ENCODE data around the gene KCNA3.
A peak's percentile ranks its signal among the peaks of the same experiment; 100 is the strongest.

KCNA3 gene

DNA sequence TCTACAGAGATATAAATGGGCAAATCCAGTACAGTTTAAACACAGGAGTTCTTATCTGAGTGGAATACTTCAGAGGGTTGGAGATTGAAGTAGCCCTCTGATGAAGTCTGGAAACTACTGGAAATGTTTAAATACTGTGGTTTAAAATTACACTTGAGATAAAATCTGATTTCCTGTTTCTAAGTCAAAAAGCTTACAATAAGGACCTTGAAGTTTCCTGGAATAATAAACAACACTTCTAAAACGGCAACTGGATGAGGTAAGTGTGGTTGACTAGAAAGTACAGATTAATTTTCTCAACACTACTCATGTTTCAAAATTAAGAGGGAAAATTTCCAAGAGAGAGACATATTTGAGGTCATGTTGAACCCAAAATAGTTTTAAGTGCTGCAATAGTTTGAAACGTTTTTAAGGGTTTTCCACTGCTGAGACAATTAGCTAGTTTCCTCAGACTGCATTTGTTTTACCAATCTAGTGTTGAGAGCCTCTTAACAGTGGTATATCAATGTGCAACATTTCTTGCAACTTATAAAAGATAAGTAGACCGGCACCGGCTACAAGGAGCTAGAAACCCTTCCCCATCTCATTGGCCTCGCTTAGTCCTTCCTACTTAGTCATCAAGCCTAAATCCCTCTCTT is 27.4 kb downstream of the KCNA3 start (continued):
- TF ChIP-seq ZNF426 (tag by site-specific recombination; IDR thresholded peaks at IDR 0.05) = no peak
- TF ChIP-seq ZNF548 (tag by site-specific recombination; IDR thresholded peaks at IDR 0.05) = no peak
- TF ChIP-seq, protein P1, sequence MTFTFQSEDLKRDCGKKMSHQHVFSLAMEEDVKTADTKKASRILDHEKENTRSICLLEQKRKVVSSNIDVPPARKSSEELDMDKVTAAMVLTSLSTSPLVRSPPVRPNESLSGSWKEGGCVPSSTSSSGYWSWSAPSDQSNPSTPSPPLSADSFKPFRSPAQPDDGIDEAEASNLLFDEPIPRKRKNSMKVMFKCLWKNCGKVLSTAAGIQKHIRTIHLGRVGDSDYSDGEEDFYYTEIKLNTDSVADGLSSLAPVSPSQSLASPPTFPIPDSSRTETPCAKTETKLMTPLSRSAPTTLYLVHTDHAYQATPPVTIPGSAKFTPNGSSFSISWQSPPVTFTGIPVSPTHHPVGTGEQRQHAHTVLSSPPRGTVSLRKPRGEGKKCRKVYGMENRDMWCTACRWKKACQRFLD (tag by site-specific recombination; IDR thresholded peaks at IDR 0.05) = no peak
- TF ChIP-seq ZFP41 (tag by site-specific recombination; IDR thresholded peaks at IDR 0.05; ENCODE audit: borderline replicate concordance) = no peak
- peak; percentile 95 for TF ChIP-seq ZNF629 (tag by site-specific recombination; IDR thresholded peaks at IDR 0.05)
- TF ChIP-seq ZNF785 (tag by site-specific recombination; IDR thresholded peaks at IDR 0.05) = no peak
- no peak for TF ChIP-seq ZNF311 (tag by site-specific recombination; IDR thresholded peaks at IDR 0.05; ENCODE audit: borderline replicate concordance)
- TF ChIP-seq ZNF169 (tag by site-specific recombination; IDR thresholded peaks at IDR 0.05) = no peak
- TF ChIP-seq, protein P2, sequence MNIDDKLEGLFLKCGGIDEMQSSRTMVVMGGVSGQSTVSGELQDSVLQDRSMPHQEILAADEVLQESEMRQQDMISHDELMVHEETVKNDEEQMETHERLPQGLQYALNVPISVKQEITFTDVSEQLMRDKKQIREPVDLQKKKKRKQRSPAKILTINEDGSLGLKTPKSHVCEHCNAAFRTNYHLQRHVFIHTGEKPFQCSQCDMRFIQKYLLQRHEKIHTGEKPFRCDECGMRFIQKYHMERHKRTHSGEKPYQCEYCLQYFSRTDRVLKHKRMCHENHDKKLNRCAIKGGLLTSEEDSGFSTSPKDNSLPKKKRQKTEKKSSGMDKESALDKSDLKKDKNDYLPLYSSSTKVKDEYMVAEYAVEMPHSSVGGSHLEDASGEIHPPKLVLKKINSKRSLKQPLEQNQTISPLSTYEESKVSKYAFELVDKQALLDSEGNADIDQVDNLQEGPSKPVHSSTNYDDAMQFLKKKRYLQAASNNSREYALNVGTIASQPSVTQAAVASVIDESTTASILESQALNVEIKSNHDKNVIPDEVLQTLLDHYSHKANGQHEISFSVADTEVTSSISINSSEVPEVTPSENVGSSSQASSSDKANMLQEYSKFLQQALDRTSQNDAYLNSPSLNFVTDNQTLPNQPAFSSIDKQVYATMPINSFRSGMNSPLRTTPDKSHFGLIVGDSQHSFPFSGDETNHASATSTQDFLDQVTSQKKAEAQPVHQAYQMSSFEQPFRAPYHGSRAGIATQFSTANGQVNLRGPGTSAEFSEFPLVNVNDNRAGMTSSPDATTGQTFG (tag by site-specific recombination; IDR thresholded peaks at IDR 0.05; ENCODE audit: borderline replicate concordance) = no peak
- no peak for TF ChIP-seq MYNN (tag by site-specific recombination; IDR thresholded peaks at IDR 0.05; ENCODE audit: borderline replicate concordance)
- TF ChIP-seq ZNF549 (tag by site-specific recombination; IDR thresholded peaks at IDR 0.05) = no peak
- no peak for TF ChIP-seq ZNF302 (tag by site-specific recombination; IDR thresholded peaks at IDR 0.05; ENCODE audit: low read depth)

DNA sequence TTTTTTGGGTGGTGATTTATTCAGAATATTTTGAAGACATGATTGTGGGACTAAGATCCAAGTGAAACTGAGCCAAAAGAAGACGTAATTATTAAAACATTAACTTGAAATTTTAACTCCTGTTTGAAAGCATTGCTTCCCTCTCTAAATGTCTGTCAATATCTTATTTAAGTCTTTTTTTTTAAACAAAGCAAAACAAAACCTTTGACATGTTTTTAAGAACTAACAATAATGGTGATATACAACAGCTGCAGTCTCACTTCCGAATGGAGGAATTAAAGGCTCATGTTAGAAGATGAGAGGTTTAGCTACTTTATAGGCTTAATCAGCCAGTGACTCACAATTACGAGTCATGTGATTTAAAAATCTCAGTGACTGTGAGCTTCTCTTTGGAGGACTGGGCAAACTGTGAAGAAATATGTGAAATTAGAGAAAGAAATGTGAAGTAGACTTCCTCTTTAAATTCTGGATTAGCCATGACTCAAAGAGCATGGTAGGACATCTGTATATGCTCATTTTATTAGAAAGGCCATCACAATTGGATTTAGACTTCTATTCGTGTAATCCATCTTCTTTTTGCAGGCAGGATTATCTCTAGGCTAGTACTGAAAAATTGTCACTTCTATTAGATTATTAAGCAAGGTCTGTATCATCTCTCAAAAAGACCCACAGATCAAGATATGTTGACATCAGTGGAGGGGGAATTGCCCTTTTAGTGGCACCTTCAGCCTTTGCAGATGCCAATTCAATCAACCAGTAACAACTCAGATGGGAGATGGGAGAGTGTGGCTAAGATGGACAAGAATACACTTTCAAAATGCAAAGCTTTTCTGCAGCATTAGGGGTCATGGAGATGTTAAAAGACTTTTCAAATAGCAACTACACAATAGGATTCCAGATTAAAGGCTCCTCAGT is 28.7 kb downstream of the KCNA3 start:
- POLR2A ChIA-PET = no interaction called here
- H3K27ac ChIP-seq (ENCODE audit: extremely low read depth, low read depth, low read length) = no peak overlapping the region
- peaks cover 10% of the 10 kb centered on the region for H3K4me1 ChIP-seq (ENCODE audit: control insufficient read depth, insufficient read depth, low read length)
- H3K9me3 ChIP-seq (ENCODE audit: control insufficient read depth, insufficient read depth, low read depth, low read length) = no peaks in the 10 kb centered on the region
- CTCF ChIA-PET = interaction anchor here (0.6 to 3.8 kb wide), 6 partner anchors 16 to 150 kb away, joined by 3 to 15 read pairs (median 5); no protein-coding TSS in a partner anchor
- H3K36me3 ChIP-seq (ENCODE audit: control insufficient read depth in 2 of 2, insufficient read depth in 1 of 2, low read length in 2 of 2) = no peaks in the 10 kb centered on the region
- no peak overlapping the region for H3K4me3 ChIP-seq (ENCODE audit: low read depth, low read length)
- TF ChIP-seq, protein P3, sequence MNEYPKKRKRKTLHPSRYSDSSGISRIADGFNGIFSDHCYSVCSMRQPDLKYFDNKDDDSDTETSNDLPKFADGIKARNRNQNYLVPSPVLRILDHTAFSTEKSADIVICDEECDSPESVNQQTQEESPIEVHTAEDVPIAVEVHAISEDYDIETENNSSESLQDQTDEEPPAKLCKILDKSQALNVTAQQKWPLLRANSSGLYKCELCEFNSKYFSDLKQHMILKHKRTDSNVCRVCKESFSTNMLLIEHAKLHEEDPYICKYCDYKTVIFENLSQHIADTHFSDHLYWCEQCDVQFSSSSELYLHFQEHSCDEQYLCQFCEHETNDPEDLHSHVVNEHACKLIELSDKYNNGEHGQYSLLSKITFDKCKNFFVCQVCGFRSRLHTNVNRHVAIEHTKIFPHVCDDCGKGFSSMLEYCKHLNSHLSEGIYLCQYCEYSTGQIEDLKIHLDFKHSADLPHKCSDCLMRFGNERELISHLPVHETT (tag by site-specific recombination; IDR thresholded peaks at IDR 0.05) = no peak
- TF ChIP-seq ZNF48 (tag by site-specific recombination; IDR thresholded peaks at IDR 0.05) (no peak), ZNF624 (tag by site-specific recombination; IDR thresholded peaks at IDR 0.05) (no peak), FEZF1 (tag by site-specific recombination; IDR thresholded peaks at IDR 0.05) (0 out of 2 replicates have a peak, but pooled peaks have one; percentile 12), ZNF302 (tag by site-specific recombination; IDR thresholded peaks at IDR 0.05; ENCODE audit: low read depth) (no peak), ZNF311 (tag by site-specific recombination; IDR thresholded peaks at IDR 0.05; ENCODE audit: borderline replicate concordance) (no peak), ZNF132 (tag by site-specific recombination; IDR thresholded peaks at IDR 0.05; ENCODE audit: borderline replicate concordance) (no peak), ZNF596 (tag by site-specific recombination; IDR thresholded peaks at IDR 0.05) (no peak), ZNF664 (tag by site-specific recombination; IDR thresholded peaks at IDR 0.05) (no peak), OSR2 (tag by site-specific recombination; IDR thresholded peaks at IDR 0.05) (peak; percentile 54; the same call in 1 of the 2 replicates), SP7 (tag by site-specific recombination; IDR thresholded peaks at IDR 0.05) (0 out of 2 replicates have a peak, but pooled peaks have one; percentile 31)
- TF ChIP-seq, protein P4, sequence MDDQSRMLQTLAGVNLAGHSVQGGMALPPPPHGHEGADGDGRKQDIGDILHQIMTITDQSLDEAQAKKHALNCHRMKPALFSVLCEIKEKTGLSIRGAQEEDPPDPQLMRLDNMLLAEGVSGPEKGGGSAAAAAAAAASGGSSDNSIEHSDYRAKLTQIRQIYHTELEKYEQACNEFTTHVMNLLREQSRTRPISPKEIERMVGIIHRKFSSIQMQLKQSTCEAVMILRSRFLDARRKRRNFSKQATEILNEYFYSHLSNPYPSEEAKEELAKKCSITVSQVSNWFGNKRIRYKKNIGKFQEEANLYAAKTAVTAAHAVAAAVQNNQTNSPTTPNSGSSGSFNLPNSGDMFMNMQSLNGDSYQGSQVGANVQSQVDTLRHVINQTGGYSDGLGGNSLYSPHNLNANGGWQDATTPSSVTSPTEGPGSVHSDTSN (CRISPR knock-in tag; IDR thresholded peaks at IDR 0.05) = no peak
- TF ChIP-seq, protein P5, sequence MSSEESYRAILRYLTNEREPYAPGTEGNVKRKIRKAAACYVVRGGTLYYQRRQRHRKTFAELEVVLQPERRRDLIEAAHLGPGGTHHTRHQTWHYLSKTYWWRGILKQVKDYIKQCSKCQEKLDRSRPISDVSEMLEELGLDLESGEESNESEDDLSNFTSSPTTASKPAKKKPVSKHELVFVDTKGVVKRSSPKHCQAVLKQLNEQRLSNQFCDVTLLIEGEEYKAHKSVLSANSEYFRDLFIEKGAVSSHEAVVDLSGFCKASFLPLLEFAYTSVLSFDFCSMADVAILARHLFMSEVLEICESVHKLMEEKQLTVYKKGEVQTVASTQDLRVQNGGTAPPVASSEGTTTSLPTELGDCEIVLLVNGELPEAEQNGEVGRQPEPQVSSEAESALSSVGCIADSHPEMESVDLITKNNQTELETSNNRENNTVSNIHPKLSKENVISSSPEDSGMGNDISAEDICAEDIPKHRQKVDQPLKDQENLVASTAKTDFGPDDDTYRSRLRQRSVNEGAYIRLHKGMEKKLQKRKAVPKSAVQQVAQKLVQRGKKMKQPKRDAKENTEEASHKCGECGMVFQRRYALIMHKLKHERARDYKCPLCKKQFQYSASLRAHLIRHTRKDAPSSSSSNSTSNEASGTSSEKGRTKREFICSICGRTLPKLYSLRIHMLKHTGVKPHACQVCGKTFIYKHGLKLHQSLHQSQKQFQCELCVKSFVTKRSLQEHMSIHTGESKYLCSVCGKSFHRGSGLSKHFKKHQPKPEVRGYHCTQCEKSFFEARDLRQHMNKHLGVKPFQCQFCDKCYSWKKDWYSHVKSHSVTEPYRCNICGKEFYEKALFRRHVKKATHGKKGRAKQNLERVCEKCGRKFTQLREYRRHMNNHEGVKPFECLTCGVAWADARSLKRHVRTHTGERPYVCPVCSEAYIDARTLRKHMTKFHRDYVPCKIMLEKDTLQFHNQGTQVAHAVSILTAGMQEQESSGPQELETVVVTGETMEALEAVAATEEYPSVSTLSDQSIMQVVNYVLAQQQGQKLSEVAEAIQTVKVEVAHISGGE (tag by site-specific recombination; conservative IDR thresholded peaks at IDR 0.05; ENCODE audit: low read depth) = no peak
